NOMO-1 (cell line): ENCODE results near the gene FTO.

Experiments used
- DNase-seq, 2 experiments: peaks; one replicate each; lab custom pipeline; 2025; ENCODE audit not compliant: unreplicated experiment in 2 of 2; lab: John Stamatoyannopoulos, UW

FTO gene

GRCh38 chr16:53953336-53953735 is 249.4 kb downstream of the FTO start:
- DNase-seq, result no peak

DNA sequence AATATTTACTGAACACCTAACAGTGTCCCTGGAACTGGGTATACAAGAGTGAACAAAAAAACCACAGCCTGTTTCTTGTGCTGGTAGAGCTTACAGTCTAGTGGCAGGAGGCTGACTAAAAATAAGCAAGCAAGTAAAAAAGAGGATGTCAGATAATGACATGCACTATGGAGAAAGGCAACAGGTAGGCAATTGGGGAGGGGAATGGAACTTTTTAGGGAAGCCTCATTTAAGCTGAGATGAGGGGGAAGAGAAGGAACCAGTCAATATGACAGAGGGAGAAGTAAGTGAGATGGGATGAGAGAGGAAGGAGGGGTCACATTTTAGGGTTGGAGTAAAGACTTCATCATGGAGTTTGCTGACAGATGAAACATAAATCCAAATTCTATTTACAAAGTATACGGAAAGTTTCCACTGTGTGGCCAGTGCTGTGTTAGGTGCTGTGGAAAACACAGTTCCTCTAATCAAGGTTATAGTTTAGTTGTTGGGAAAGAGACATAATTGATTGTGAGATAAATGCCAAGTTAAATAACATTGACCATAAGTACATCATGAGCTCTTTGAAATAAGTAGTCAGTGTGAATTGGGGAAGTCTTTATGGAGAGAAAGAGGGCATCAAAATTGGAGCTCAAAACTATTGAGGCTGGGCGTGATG is 251.4 kb downstream of the FTO start:
- peak in 1 of 2 experiments; percentile 53 for DNase-seq

DNA sequence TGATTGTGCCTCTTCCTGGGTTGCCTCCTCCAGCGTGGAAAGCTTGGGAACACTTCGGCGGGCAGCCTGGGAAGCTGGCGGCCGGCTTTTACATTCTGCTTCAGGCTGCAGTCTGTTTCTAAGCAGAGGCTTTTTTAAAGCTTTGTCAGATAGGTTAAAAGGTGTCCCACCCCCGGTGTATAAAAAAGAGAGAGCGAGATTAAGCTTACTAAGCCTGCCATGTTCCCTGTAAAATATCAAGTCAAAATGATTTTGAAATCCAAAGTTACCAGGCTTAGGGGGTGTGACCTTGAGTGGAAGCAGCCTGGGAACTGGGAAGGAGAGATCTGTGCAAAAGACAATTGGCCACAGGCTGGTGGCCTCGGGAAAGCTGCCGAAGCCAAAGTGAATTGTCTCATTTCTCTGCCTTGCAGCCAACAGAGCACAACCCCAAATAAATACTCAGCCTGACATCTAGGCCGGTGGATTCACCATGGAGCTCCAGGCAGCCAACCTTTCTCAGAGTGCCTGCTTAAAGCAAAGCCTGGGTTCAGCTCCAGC is 254.5 kb downstream of the FTO start:
- no peak for DNase-seq

DNA sequence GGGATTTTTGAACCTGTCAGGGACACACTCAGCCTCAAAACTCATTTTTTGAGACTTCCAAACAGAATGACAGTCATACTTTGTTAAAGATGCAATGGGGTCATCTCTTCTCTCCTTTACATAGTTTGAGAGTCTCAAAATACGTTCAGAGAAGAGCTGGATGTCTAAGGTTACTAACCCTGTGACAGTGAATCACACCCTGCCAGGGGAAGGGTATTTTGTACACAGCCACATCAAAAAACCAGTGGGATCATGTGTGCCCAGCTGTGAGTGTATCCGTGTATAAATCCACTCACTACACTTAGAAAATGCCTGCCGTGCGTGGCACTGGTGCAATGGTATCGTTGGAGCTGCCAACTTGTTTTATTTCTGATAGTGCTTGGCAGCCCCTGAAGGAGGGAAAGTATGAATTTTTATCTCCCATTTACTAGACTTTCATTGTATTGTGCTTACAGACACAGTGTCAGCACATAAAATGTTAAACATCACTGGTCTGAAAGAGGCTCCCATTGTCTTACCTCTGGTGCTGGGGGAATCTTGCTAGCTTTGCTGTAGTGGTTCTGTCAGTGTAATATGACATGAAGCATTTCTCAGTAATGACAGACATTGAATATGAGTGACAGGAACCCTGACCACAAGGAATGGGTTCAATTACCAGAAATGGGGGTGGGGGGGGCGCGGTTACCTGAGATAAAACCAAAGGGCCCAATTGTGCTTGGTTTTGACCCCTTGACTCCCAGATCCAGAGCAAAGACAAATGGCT is 256.3 kb downstream of the FTO start:
- no peak for DNase-seq

DNA sequence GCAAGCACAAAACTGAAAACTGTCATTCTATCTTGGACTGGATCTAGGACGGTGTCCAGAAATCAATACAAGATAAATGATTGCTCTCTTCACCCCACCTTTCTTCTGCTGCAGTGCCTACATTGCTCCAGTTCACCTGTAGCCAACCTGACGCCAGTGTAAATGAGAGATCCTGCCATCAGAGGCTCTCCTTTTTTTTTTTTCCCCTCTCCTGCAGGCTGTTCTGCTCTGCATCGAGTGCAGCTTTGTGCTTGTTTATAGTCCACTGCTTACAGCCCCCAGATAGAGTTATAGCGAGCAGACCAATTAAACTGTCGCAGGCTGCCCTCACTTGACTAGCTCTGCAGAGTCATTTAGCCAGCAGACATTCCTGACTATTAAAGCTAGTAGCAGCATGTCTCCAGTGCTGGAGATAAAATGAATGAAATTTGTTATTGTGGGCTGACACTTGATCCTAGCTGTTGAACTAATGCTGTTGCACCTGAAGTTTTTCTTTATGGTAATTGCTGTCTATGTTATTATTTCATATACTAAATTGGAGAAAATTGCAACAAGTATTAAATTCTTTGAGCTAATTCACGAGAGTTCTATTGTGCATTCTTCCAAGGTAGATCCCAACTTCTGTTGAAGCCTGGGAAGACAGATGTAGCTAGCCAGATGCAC is 257.1 kb downstream of the FTO start:
- no peak for DNase-seq

DNA sequence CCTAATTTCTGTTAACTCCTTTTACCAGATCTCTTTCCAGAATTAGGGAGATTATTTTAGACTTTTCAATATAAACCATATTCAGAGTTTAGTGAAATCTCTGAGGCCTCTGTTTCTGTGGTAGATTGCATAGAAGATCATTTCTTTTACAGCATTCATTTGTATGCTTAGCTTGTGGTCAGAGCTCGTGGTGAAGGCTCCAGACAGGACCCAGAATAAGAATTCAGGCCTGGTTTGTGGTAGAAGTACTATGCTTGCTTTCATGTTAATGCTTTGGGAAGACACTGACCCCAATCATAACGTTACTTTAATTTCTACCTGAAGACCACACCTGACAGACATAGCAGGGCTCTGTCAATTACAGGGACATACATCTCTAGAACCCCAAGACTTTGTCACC is 258.1 kb downstream of the FTO start:
- no peak for DNase-seq

DNA sequence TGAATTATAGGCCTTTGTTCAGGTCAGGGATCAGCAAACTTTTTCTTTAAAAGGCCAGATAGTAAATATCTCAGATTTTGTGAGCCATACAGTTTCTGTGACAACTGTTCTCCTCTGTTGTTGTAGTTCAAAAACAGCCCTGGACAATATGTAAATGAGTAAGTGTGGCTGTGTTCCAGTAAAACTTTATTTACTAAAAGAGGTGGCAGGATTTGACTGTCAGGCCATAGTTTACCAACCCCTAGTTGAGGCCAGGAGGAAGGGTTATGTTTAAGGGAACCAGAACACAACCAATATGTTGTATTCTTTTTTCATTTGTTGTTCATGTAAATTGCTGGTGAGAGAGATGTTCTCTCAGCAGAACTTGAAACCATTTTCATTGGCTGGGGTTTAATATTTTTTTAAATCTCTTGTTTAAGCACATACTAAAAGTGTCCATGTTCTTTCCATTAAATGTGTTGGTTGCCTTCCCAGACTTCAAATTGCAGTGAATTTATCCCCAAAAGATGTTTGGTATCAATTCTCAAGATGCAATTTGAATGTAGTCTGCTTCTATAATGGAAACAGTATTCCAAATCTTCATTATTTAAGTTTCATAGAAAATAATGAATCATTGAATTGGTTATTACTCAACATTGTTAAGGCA is 260.3 kb downstream of the FTO start:
- no peak for DNase-seq

GRCh38 chr16:53966821-53967571 is 263.0 kb downstream of the FTO start:
- no peak for DNase-seq

DNA sequence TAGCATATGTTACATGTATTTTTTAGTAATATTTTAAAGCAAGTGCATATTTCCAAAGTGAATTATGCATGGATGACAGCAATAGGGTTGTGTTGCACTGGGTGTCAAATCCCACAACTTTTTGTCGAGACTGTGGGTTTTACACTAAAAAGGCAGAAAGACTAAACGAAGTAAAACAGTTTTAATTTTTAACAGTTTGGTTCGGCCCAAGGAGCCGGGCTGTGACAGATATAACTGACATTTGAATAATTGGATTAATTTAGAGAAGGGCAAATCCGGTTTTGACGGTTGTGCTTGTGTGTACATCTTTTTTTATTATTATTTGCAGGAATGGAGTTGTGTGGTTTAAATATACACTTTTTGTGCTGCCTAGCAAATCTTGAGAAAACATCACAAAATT is 263.6 kb downstream of the FTO start:
- DNase-seq, result no peak

- no peak for DNase-seq
Observed at GRCh38 chr16:53968454-53968853, 264.5 kb downstream of the FTO start.

DNA sequence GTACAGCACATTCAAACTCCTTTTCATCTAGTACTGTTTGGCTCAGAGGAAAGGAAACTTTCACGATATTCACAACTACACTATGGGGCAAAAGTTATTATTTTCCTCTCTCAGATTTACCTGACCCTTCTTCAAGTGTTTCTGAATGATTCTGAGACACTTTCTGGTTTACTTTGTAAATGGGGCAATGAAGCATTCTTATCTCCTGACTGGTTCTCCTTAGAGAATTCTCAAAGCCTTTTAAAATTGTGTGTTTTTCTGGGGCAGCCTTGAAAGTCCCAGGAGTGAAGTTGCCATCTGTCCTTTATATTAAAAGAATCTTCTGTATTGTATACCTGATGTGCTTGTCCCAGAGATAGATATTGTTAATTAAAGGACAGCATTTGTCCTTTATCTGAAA is 264.9 kb downstream of the FTO start:
- DNase-seq, result no peak

GRCh38 chr16:53971616-53972015 is 267.7 kb downstream of the FTO start:
- DNase-seq, result no peak

GRCh38 chr16:53973021-53973420 is 269.1 kb downstream of the FTO start:
- DNase-seq, result no peak

GRCh38 chr16:53974484-53975080 is 270.6 kb downstream of the FTO start:
- DNase-seq, result no peak

- DNase-seq, result no peak
Observed at GRCh38 chr16:53980675-53981074, 276.7 kb downstream of the FTO start.

DNA sequence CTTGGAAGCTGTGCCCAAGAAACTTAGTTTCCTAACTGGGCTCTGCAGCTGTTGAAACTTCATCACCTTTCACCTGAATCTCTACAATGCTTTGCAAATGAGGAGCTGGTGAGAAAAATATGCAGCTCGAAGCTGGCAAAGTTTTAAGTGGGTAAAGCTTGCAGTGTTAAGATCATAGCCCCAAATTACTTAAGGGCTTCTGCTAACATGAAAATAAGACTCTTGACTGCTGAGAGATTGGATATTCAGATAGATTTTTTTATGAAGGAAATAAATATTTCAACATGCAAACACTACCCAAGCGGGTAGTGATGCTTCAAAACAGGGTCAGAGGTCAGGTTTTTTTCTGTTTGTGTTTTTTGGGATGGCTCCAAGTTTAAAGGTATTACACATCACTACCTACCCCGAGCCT is 278.7 kb downstream of the FTO start:
- no peak for DNase-seq

DNA sequence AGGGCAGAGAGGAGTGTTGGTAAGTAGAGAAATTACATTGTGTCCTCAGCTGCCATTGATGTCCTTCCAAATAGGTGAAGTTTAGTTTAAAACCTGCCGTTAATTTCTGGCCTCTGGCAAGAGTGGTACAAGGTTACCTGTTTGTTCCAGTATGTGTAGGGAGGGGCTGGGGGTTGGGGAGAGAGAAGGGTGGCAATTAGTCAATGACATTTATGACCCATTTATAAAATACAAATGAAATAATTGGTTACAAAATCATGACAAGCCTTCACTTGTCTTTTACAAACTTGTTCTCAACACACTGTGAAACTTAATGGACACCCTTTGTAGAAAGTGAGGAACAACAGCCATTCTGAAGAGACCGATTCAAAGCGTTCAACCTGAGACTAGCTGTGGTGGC is 281.0 kb downstream of the FTO start:
- DNase-seq, result no peak

- DNase-seq, result no peak
Observed at GRCh38 chr16:53985861-53986260, 281.9 kb downstream of the FTO start.

DNA sequence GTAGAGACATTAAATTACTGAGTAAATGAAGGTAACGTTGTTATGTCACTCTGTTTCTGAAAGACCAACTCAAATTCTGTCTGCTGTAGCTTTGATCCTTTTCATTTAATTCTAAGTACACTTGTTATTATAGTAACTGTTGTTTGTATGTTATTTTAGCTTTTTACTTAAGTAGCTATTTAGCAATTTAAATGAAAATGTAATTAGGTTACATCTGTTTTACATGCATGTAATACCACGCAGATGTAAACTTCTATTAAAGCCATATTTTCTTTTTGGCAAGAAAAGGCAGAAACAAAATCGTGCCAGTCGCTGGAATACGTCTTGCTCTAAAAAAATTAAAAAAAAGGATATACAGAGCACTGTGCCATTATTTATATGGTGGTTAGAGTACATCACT is 282.8 kb downstream of the FTO start:
- DNase-seq, result no peak

GRCh38 chr16:53988136-53988535 is 284.2 kb downstream of the FTO start:
- no peak for DNase-seq
